Embryonic facial prominence (tissue), 1 donor: ENCODE results near the gene SLC29A4.
"Not testable (repeated sequence)": the region's sequence is repeated elsewhere in the genome, so short reads cannot be mapped to it uniquely, and the experiment has no call there.

ENCODE experiments used
- DNase-seq: peaks from one replicate; pipeline ENCODE4 v3.0.0-alpha.2; 2016; ENCODE audit errors: extremely low spot score

The SLC29A4 gene

DNA sequence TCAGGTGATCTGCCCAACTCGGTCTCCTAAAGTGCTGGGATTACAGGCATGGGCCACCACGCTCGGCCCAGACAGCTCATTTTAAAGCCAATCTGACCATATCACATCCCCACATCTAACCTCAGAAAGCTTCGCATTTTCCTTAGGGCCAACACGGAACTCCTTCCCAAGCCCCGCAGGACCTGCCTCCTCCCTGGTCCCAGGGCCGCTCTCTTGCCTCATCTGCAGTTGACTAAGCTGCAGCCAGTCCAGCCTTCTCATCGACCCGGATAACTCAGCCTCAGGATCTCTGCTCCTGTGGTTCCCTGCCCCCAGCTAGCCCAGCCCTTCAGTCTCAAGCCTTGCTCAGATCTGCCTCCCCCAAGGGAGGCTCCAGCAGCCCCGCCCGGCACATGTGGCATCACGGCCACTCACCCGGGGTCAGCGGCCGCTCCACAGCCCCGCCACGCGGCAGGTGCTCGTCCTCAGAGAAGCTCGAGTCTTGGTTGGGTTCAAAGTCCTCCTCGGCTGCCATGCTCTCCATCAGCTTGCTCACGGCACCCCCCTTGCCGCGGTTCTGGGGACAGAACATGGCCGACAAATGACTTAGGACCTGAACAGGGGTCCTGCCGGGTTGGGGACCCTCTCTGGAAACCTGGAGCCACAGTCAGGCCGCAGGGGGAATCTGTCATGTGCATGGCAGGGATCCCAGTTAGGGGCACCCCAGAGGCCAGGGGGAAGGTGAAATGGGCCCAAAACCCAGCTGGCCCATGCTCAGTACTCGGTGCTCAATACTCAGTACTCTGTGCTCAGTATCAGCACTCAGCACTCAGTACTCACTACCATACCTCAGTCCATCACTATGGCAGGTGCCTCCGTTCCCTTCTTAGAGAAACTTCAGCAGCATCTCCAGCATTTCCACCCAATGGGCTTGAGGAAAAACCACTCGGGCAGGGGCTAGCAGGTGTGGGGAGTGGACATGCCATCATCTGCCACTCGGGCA lies 41.3 kb downstream of the SLC29A4 start:
- not testable (repeated sequence) for DNase-seq

DNA sequence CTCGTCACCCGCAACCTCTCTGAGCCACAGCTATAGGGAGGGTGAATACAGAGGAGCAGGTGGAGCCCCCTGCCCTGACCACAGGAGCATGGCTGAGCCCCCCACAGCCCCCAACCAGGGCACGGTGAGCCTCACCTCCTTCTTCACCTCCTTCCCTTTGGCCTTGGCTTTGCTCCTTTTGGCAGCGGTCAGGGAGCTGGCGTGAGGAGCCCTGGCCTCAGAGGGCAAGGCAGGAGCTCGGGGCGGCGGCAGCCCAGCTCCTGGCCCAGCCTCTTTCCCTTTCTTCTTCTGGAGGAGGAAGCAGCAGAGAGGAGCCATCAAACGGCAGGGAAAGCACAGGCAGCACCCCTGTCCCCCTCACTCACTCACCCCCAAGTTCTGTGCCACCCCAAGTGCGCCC lies 42.2 kb downstream of the SLC29A4 start:
- no peak for DNase-seq

DNA sequence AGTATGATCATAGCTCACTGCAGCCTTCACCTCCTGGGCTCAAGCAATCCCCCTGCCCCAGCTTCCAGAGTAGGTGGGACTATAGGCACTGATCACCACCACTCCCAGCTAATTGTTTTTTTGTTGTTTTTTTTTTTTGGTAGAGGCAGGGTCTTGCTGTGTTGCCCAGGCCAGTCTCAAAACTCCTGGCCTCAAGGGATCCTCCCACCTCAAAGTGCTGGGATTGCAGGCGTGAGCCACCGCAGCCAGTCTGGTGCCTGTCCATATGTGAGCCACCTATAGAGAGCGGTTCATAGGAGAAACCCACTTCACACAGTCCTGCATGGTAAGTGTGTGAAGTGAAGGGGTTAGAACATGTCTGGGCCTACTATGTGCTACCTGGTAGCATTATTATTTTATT lies 47.5 kb downstream of the SLC29A4 start:
- no peak for DNase-seq

DNA sequence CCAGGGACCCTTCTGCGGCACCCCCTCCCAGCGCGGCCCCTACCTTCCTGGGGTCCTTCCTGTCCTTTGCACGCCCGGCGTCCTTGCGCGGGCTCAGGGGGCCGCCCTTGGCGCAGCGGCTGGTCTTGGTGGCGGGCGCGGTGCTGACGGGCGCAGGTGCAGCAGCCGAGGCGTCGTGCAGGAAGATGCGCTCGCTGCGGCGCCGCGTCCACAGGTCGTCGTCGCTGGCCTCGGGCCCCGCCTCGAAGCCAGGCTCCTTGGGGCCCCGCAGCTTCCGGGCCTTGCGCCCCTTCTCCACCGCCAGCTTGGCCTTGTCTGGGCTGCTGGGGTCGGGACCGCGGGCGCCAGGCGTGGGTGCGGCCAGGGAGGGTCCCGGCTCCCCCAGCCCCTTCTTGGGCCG lies 49.8 kb downstream of the SLC29A4 start:
- no peak for DNase-seq

DNA sequence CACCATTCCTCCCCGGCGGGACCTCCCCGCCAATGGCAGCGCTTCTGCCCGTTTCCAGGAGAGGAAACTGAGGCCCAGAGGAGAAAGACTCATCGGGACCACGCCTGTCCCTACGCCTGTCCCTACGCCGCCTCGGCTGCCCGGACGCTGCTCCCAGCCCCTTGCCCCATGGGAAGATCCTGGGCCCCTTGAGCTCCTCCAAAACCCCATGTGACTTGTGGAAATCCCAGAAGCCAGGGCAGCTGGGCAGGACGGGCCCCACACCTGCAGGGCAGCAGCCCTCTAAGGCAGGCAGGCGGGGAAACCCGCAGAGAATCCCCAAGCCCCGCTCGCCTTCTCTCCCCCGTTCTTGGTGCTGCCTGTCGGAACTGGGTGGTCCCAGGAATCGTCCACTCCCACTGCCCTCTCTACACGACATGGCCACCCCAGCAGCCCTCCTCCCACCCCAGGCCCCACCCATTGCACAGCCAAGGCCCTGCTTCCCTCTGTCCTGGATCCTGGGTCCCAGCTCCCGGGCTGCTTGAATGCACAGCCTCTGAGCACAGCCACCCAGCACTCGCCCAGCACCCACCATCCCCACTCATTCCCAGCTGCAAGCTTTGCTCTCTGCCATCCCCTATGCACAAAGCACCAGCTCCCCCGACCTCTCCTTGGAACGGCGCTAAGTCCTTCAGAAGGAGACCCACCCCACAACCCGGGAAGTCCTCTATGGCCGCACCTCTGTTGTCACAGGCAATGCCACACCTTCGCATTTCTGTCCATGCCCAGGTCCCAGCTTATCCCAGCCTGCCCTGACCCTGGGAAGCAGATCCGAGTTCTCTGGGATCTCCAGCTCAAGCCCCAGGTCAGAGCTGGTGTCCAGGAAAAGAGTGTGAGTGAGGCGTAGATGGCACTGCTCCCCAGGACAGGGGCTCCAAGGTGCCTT lies 50.6 kb downstream of the SLC29A4 start:
- DNase-seq: no peak

DNA sequence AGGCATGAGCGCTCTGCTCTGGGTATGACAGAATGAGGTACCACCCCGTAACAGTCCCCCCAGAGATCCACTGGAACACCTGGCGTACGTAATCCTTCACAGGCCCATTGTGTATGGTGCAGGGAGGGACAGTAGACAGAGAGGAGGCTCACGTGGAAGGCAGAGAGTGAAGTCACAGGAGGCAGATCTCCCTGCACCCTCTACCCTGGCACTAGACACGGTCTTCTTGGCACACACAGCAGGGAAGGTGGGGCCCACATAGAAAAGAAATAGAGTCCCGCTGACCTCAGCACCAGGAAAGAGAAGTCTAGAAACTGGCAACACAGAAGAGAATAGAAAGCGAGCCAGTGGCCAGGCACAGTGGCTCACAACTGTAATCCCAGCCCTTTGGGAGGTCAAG lies 51.9 kb downstream of the SLC29A4 start:
- DNase-seq: no peak

DNA sequence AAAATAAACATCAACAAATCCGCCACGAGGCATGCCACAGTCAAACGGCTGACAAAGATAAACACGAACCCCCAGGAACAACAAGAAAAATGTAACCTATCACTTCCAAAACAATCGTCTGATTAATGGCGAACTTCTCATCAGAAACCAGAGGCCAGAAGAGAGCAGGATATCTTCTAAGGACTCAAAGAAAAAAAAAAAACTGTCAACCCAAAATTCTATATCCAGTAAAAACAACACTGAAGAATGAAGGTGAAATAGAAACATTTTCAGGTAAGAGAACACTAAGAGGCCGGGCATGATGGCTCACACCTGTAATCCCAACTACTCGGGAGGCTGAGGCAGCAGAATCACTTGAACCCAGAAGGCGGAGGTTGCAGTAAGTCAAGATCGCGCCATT lies 54.3 kb downstream of the SLC29A4 start:
- DNase-seq: no peak

DNA sequence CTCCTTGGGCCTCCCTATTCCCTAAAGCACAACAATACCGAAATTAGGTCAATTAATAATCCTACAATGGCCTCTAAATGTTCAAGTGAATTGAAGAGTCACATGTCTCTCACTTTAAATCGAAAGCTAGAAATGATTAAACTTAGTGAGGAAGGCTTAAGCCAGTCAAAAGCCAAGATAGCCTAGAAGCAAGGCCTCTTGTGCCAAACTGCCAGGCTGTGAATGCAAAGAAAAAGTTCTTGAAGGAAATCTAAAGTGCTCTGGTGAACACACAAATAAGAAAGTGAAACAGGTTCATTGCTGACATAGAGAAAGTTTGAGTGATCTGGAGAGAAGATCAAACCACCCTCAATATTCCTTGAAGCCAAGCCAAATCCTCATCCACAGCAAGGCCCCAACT lies 57.2 kb downstream of the SLC29A4 start:
- DNase-seq: no peak

DNA sequence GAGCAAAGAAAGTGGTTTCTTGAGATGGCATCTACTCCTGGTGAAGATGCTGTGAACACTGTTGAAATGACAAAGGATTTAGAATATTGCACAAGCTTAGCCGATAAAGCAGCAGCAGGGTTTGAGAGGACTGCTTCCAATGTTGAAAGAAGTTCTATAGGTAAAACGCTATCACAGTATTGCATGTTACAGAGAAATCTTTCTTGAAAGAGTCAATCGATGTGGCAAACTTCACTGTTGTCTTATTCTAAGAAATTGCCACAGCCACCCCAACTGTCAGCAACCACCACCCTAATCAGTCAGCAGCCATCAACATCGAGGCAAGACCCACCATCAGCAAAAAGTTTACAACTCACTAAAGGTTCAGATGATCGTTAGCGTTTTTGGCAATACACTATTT lies 59.9 kb downstream of the SLC29A4 start:
- DNase-seq: no peak

DNA sequence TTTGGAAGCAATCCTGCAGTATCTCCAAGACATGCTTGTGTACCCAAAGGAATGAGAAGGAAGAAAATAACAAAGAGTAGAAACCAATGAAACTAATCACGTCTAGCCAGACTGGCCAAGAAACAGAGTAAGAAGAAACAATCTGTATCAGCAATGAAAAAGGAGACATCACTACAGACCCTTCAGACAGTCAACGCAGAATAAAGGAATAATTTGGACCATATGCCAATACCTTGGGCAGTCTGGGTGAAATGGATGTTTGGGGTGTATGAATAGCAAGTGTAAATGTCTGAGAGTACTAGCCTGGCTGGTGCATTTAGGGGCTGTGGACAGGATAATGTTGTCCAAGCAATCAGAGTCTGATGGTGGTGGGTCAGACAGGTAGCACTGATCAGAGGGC lies 61.1 kb downstream of the SLC29A4 start:
- DNase-seq: no peak

DNA sequence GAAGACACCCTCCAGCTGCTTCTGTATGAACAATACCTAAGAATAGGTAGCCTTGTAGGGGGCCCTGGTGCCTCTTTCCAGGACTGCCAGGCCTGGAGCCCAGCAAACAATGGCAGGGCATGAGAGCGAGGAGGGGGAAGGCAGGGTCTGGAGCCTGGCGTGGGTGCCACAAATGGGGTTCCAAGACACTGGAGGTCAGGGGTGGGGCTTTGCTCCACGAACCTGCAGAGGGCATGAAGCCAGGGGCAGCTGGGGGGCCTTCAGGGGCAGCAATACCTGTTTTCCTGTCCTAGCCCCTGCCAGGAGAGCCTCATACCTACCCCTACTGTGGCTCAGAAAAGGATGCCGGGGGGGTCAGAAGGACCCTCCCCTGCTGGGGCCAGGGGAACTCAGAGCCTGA lies 61.6 kb downstream of the SLC29A4 start:
- no peak for DNase-seq

DNA sequence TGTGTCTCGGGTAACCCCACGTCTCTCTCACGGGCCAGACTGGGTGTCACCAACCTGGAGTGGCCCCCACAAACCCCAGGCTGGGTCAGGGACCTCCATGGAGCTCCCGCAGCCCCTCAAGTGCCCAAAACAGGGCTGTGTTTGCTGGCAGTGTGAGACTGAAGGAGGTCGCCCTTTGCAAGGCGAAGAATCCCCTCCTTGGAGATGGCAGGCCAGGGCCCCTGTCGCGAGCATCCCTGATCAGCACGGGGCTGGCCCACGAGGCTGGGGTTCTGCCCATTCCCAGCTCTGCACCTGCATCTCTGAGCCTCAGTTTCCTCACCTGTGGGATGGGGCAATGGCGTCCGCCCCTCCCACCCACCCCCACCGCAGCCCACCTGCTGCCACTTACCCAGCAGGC lies 62.4 kb downstream of the SLC29A4 start:
- DNase-seq: no peak

DNA sequence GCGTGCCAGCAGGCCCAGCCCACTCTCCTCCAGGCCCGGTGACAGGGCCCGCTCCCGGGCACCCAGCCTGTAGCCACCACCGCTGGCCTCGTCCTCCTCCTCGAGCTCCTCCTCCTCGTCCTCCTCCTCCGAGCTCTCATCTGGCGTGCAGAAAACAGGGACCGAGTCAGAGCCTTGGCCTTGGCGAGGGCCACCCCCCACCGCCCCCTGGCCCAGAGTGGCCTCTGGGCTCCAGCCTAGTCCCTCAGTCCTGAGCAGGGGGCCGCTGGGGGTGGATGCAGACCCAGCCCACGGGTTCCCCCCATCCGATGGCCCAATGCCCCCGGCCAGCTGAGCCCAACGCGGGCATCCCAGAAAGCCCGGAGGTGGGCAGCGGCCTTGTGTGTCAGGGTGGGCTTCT lies 62.9 kb downstream of the SLC29A4 start:
- DNase-seq: no peak

DNA sequence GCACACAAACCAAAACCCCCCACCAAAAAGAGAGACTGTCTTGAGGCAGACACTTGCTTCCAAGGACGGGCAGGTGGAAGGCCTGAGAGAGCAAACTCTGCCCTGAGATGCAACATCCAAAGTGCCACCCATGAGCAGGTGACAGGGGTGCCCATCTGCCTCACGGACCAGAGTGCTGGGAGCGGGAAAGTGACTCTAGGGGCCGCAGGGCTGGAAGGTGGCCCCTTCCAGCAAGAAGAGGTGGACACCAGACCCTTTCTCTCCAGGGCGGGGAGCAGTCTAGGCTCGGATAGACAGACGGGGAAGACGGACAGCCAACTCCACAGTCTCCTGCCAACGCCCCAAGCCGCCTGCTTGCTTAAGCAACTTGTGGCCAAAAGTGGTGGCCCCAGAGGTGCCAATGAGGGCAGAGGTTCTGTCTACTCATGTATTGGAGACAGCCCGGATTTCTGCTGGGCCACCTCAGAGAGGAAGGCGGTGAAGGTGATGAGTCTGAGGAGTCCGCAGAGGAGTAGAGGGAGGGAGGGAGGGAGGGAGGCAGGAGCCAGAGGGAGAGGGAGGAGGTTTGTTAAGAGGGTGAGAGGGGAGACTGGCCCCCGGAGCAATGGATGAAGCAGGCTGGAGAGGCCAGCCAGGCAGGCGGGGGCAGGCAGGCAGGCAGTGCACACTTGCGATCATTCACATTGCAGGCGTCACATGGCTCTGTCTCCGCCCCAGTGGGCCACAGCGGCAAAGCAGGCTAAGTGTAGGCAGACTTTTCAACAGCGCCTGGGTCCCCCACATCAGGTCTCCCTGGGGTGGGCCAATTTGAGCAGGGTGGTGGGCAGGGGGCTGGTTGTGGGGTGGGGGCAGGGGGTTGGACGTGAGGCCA lies 65.6 kb downstream of the SLC29A4 start:
- DNase-seq: no peak

DNA sequence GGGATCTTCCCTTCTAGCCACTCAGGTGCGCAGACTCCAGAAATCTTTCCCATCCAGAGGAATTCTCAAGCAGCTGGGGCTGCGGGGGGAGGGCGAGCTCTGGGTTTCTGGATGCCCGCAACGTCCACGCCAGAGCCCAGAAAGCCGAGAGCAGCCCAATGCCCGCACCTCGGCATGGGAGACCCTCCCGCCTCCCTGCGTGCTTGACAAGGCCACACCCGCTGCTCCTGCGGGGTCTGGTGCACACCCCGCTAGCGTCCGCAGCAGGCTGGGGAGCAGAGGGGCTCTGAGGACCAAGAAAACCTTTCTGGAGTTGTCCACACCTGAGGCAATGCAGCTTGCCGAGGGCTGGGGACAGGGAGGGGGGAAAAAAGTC lies 66.2 kb downstream of the SLC29A4 start:
- DNase-seq: no peak

DNA sequence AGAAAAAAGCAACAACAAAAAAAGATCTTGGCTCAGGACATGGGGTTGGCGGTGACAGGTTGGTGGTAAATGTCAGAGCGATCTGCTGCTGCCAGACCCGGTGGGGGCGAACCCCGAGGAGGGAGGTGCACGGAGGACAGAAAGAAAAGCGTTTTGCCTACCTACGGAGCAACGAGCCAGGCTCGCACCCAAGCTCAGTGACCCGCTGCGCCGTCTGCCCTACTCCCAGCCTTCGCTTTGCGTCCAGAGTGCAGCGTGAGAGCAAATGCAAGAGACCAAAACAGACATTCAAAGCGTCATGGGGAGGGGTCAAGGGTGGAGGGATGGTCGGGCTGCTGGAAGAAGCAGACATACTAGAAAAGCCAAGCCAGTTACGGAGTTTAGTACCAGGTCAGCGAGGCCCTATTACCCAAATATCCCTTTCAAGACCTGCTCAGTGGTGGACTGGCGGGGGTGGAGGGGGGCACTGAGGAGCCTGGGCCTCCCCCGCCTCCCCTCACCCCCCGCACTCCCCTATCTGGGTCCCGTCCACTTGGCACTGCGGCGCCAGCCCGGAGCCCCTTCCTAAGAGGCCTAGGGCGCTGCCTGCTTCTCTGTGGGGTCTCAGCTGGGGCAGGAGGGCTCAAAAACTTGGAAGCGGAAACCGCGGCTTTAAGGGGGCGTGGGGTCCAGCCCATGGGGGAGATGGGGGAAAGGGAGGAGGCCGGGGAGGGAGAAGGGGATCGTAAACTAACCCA lies 66.9 kb downstream of the SLC29A4 start:
- DNase-seq: no peak

DNA sequence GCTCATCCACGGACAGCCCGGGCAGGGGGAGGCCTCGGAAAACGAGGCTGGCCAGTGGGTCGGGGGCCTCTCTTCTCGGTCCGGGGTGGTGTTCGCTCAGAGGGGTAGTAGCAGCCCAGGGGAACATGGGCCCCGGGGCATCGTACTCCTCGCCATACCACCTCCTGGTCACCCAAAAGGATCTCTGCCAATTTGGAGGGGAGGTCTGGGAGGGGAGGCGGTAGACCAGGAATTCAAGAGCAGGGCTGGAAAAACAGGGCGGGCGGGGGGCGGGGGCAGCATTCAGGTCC lies 67.4 kb downstream of the SLC29A4 start:
- no peak for DNase-seq

DNA sequence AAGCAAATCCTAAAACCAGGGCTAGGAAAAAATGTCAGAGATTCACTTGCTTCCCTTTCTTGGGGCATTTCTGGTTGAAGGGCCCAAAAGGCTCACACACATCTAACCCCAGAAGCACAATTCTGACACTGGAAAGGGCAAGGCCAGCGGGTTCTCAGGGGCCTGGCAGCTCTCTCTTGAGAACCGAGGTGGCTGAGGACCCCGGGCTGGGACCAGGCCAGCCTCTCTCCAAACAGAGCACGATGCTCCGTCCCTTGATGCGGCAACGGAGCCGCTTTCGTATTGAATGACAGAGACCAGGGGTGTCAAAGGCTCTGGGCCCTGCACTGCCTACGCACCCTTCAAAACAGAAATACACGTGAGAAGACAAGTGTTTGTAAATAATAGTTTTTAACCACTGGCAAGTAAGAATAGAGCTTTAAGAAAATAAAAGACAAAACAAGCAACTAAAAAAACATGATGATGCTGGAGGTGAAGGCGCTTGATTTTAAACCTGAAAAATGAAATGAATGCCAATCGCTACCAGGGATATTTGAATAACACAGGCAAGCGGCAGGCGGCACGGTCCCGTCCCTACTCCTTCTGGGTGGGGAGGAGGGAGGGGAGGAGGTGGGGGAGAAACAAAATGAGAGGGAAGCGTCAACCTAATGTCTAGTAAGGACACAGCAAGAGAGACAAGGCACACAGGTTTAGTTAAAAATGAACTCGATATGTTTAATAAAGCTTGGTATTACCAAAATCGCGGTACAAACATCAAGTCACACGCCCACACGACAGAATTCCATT lies 68.0 kb downstream of the SLC29A4 start:
- no peak for DNase-seq

DNA sequence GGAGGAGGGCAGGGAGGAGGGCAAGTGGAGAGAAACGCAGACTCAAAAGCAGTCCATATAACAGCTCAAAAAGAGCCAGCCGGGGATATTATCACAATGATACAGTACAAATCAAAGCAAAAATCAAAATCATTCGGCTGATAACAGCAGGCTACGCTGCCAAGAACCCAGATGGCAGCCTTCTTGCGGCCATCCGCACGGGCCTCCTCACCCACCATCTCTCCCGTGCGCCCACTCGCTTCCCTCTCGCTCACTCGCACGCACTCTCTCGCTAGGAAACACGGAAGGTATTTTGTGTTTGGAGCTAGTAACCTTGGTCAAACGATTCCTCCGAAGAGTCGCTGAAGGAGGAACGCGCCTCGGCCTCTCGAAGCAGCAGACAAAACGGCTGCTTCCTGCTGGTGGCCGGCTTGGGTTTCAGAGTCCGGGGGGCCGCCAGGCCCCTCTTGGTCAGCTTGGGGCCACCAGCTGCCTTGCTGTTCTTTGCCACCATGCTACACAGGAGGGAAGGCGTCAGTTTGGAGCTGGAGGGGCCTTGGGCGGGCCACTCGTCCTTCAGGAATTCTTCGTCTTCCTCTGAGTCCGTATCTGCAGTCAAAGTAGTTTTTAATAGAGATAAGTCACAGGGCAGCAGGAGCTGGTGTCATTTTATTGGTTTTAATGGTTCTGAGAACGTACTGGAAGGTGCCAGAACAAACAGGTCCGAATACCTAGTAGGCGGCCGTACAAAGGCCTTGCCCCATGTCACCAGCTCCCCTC lies 68.9 kb downstream of the SLC29A4 start:
- DNase-seq: no peak
